Adipocyte (in vitro differentiated cells): ENCODE data around the gene CAMK2B.
A peak's percentile ranks its signal among the peaks of the same experiment; 100 is the strongest.

Experiments
- DNase-seq: peaks from one replicate; pipeline ENCODE4 v3.0.0-alpha.2; 2015; ENCODE audit warnings: low read depth
- H3K27me3 ChIP-seq: replicated peaks from 2 replicates; pipeline ENCODE4 v1.7.0; 2013; ENCODE audit warnings: mild to moderate bottlenecking, low read length, moderate library complexity; ENCODE audit not compliant: control insufficient read depth, insufficient read depth
- H3K36me3 ChIP-seq: 2 replicates; pipeline ENCODE4 v1.7.0; 2013; ENCODE audit warnings: low read length, mild to moderate bottlenecking, moderate library complexity; ENCODE audit not compliant: control insufficient read depth, insufficient read depth, severe bottlenecking
- H3K4me1 ChIP-seq: 2 replicates; pipeline ENCODE4 v1.7.0; 2013; ENCODE audit warnings: mild to moderate bottlenecking, low read length, moderate library complexity; ENCODE audit not compliant: control insufficient read depth, insufficient read depth
- H3K4me3 ChIP-seq: 2 replicates; pipeline ENCODE4 v1.7.0; 2013; ENCODE audit warnings: mild to moderate bottlenecking, low read length, moderate library complexity
- H3K9ac ChIP-seq: 2 replicates; pipeline ENCODE4 v1.7.0; 2013; ENCODE audit warnings: mild to moderate bottlenecking, low read length, moderate library complexity
- H3K9me3 ChIP-seq: 2 replicates; pipeline ENCODE4 v1.7.0; 2013; ENCODE audit warnings: mild to moderate bottlenecking, low read length, moderate library complexity; ENCODE audit not compliant: control insufficient read depth

CAMK2B gene

GRCh38 chr7:44240983-44241510, 84.3 kb downstream of the CAMK2B start:
- Histone ChIP-seq H3K36me3 (no peaks in the 10 kb centered on the region), H3K4me1 (no peaks in the 10 kb centered on the region), H3K9ac (no peak overlapping the region), H3K9me3 (no peaks in the 10 kb centered on the region), H3K4me3 (no peak overlapping the region), H3K27me3 (peaks cover 13% of the 10 kb centered on the region)
- DNase-seq, result peak; percentile 94

DNA sequence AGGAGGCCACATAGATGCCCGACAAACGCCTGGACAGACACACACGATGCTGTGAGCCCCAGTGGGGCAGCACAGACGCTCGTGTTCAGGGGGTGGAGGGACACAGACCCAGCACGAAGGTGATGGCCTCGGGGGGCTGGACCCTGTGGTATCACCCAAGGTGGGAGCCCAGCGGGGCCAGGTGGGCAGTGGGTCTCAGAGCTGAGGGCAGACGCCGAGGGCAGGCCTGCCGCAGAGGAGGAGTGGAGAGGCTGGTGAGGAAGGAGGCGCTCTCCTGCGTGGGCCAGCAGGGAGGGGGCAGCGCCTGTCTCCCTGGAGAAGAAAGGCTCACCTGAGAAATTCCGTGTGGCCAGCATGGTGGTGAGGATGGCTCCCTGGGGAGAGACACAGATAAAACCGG, 85.0 kb downstream of the CAMK2B start:
- Histone ChIP-seq H3K9ac (no peak overlapping the region), H3K36me3 (no peaks in the 10 kb centered on the region), H3K4me1 (no peaks in the 10 kb centered on the region), H3K27me3 (peaks cover 13% of the 10 kb centered on the region), H3K9me3 (no peaks in the 10 kb centered on the region), H3K4me3 (no peak overlapping the region)
- DNase-seq, result no peak

GRCh38 chr7:44239361-44239760, 86.0 kb downstream of the CAMK2B start:
- H3K9ac ChIP-seq, result no peak overlapping the region
- H3K27me3 ChIP-seq, result peaks cover 5% of the 10 kb centered on the region
- H3K36me3 ChIP-seq, result no peaks in the 10 kb centered on the region
- DNase-seq, result no peak
- H3K4me1 ChIP-seq, result no peaks in the 10 kb centered on the region
- H3K4me3 ChIP-seq, result no peak overlapping the region
- H3K9me3 ChIP-seq, result no peaks in the 10 kb centered on the region

DNA sequence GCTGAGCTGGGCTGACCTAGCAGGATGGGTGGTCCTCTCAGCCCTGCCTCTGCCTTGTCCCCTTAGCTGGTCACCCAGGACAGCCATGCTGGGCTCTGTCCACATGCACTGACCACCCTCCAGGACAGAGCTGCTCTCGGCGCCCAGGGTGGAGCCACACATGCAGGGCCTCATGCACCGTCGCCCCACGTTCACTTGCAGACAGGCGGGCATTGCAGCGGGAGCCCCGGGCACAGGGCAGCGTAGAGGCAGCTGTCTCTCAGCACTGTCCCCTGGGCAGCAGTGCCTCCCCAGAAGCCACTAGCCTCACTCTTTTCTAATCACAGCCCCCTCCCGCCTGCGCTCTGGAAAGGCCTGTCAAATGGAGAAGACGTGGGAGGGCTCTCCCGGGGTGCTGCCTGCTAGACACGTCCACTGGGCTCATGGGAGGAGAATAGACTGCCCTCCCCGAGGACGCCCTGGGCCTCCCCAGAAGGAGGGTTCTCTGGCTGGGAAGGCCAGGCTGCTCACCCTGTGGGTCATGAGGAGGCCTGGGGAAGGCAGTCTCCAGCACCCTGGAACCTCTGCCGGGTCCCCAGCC, 87.2 kb downstream of the CAMK2B start:
- Histone ChIP-seq H3K4me3 (no peak overlapping the region), H3K9ac (no peak overlapping the region), H3K36me3 (no peaks in the 10 kb centered on the region), H3K4me1 (no peaks in the 10 kb centered on the region), H3K9me3 (no peaks in the 10 kb centered on the region), H3K27me3 (peaks cover 5% of the 10 kb centered on the region)
- no peak for DNase-seq

- H3K27me3 ChIP-seq, result peaks cover 5% of the 10 kb centered on the region
- no peak for DNase-seq
- H3K9me3 ChIP-seq, result no peaks in the 10 kb centered on the region
- no peak overlapping the region for H3K4me3 ChIP-seq
- no peaks in the 10 kb centered on the region for H3K4me1 ChIP-seq
- no peaks in the 10 kb centered on the region for H3K36me3 ChIP-seq
- H3K9ac ChIP-seq, result no peak overlapping the region
Observed at GRCh38 chr7:44237696-44238095, 87.7 kb downstream of the CAMK2B start.

DNA sequence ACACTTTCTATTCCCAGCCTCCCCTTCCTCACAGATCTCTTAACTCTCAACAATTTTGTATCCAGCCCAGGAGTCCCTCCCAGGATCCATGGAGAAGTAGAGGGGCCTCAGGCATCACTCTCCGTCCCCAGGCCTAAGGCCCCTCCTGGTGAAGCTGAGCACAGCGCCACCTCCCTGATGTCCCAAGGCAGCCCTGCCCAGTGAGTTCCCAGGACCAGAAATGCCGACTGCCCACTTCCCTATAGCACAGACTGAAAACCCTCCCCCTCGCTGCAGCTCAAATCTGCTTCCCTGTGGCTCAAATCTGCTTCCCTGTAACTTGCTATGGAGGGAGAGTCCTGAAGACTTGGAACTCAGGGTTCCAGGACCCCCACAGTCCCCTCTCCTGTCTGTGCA, 89.1 kb downstream of the CAMK2B start:
- DNase-seq, result no peak
- no peaks in the 10 kb centered on the region for H3K4me1 ChIP-seq
- no peak overlapping the region for H3K9ac ChIP-seq
- H3K4me3 ChIP-seq, result no peak overlapping the region
- no peaks in the 10 kb centered on the region for H3K36me3 ChIP-seq
- no peaks in the 10 kb centered on the region for H3K9me3 ChIP-seq
- H3K27me3 ChIP-seq, result peaks cover 5% of the 10 kb centered on the region

DNA sequence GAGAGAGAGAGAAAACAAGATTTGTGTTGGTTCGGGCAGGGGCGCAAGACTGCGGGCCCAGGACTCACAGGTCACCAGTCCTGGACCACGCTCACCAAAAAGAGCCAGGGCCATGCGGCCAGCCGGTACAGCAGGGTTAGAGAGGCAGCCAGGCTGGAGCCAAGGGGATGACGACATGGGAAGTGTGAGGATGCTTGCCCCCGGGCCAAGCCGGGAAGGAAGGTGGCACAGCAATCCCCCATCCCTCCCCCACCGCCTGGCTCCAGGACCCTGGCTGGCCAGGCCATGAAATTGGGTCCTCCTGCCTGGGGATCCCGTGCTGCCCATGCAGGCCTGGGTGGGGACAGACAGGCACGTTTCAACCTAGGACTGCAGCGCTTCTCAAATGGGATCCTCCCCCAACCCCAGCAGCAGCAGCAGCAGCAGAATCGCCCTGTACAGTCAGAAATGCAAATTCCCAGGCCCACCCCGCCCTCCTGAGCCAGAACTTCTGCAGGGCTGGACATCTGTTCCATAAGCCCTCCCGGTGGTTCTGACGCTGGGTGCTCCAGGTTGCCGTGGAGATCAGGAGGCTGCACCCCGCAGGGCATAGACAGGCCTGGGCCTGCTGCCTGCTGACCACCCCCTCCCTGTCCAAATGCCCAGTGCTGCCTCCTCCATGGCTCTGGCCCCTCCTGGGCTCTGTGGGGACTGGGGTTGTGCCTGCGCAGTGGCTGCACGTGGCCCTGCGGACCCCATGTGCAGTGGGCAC, 89.6 kb downstream of the CAMK2B start:
- H3K36me3 ChIP-seq, result no peaks in the 10 kb centered on the region
- H3K9ac ChIP-seq, result no peak overlapping the region
- no peaks in the 10 kb centered on the region for H3K4me1 ChIP-seq

DNA sequence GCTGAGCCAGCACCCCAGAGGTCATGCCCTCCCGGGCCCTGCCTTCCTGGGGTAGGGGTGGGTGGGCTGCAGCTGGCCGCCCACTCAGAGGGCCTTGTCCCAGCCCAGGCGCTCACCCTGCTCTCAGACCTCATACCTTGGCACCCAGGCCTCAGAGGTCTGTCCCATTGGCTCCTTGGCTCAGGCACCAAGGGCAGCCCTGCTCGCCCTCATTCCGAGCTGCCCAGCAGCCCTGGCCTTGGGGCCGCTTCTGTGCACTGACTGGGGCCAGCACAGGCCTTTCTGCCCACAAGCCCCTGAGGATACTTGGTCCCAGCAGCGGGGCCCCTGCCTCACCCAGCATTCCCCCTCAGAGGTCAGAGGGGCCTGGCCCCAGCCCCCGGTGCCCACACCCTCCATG, 90.3 kb downstream of the CAMK2B start:
- Histone ChIP-seq H3K27me3 (peaks cover 5% of the 10 kb centered on the region), H3K36me3 (no peaks in the 10 kb centered on the region), H3K9me3 (no peaks in the 10 kb centered on the region), H3K4me1 (no peaks in the 10 kb centered on the region), H3K9ac (no peak overlapping the region), H3K4me3 (no peak overlapping the region)
- DNase-seq, result no peak

More for the DNA sequence above, 89.6 kb downstream of the CAMK2B start:
- no peak for DNase-seq
- Histone ChIP-seq H3K9me3 (no peaks in the 10 kb centered on the region), H3K4me3 (no peak overlapping the region), H3K27me3 (peaks cover 5% of the 10 kb centered on the region)

GRCh38 chr7:44232901-44233715, 92.3 kb downstream of the CAMK2B start:
- Histone ChIP-seq H3K9me3 (no peaks in the 10 kb centered on the region), H3K36me3 (no peaks in the 10 kb centered on the region), H3K4me1 (no peaks in the 10 kb centered on the region), H3K27me3 (peaks cover 7% of the 10 kb centered on the region), H3K4me3 (no peak overlapping the region), H3K9ac (no peak overlapping the region)
- DNase-seq, result no peak

DNA sequence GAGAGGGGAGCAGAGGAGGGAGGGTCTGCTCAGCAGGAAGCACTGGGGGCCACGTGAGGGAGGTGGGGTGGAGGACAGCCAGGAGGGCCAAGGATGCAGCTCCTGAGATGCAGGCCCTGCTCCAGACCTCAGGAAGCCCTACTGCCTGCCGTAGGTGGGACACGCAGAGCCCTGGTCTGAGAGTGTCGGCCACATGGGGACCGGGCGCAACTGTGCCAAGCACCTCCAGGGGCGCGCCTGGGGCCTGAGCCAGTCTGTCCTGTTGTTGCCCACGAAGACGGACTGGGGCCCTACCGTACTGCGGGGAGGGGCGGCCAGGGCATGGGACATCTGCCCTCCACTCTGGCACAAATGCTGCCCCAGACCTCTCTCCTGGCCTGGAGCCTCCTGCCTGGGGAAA, 93.0 kb downstream of the CAMK2B start:
- no peak for DNase-seq
- H3K4me1 ChIP-seq, result no peaks in the 10 kb centered on the region

DNA sequence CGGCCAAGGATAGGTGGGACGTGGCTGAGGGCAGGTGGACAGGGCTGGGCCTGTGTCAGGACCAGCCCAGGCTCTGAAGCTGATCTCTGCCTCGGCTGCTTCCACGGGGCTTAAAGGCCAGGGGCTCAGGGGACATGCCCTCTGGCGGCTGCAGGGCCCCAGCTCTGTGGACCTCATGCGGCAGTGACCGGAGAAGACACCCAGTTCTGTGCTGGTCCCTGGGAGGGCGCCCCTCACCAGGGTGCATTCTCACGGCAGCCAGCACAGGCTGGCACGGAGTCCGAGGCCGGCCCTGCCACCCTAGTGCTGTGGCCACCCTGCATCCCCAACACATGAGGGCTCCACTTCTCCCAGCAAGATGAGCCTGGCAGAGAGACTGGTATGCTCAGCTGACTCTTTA, 94.3 kb downstream of the CAMK2B start:
- no peak overlapping the region for H3K9ac ChIP-seq
- H3K36me3 ChIP-seq, result no peaks in the 10 kb centered on the region
- H3K27me3 ChIP-seq, result peaks cover 8% of the 10 kb centered on the region
- no peaks in the 10 kb centered on the region for H3K4me1 ChIP-seq
- H3K9me3 ChIP-seq, result no peaks in the 10 kb centered on the region
- no peak for DNase-seq
- H3K4me3 ChIP-seq, result no peak overlapping the region

More for the DNA sequence above, 93.0 kb downstream of the CAMK2B start:
- peaks cover 6% of the 10 kb centered on the region for H3K27me3 ChIP-seq
- H3K9me3 ChIP-seq, result no peaks in the 10 kb centered on the region
- H3K9ac ChIP-seq, result no peak overlapping the region
- no peaks in the 10 kb centered on the region for H3K36me3 ChIP-seq
- no peak overlapping the region for H3K4me3 ChIP-seq
